NT2/D1 (cell line): Measurements from ENCODE around the gene TBCCD1.

Experiments used
- YY1 ChIP-seq: IDR thresholded peaks from 2 replicates; pipeline ENCODE4 v1.6.1; 2011; ENCODE audit not compliant: insufficient read length, insufficient read depth
- ZNF274 ChIP-seq: IDR thresholded peaks from 2 replicates; pipeline ENCODE4 v1.6.1; 2011; ENCODE audit warnings: mild to moderate bottlenecking, low read depth, low read length

- no peak for TF ChIP-seq YY1
- no peak for TF ChIP-seq ZNF274
Measured at GRCh38 chr3:186506857-186507256, 60.3 kb downstream of the TBCCD1 start.
